ENCODE results near the gene NRL.
A peak's percentile ranks its signal among the peaks of the same experiment; 100 is the strongest.
"Not testable (repeated sequence)": the region's sequence is repeated elsewhere in the genome, so short reads cannot be mapped to it uniquely, and the experiment has no call there.

The NRL gene

GRCh38 chr14:24051789-24052655, 62.7 kb downstream of the NRL start, which contains the start of gene CARMIL3:
Gene CARMIL3 (plus strand): TSS chr14:24052009. CDS start chr14:24052154, 145 bp downstream.
- peak; percentile 46 for DNase-seq (ENCODE audit: low read depth)

GRCh38 chr14:24051176-24051788, 63.5 kb downstream of the NRL start:
- DNase-seq (ENCODE audit: low read depth), result no peak

GRCh38 chr14:24050753-24051152, 64.0 kb downstream of the NRL start:
- DNase-seq (ENCODE audit: low read depth), result not testable (repeated sequence)

GRCh38 chr14:24049002-24049401, 65.7 kb downstream of the NRL start:
- DNase-seq (ENCODE audit: low read depth), result not testable (repeated sequence)

- no peak for DNase-seq (ENCODE audit: low read depth)
Observed at GRCh38 chr14:24042746-24043145, 72.0 kb downstream of the NRL start.

GRCh38 chr14:24040692-24041091, 74.1 kb downstream of the NRL start:
- no peak for DNase-seq (ENCODE audit: low read depth)

GRCh38 chr14:24038686-24039085, 76.1 kb downstream of the NRL start:
- no peak for DNase-seq (ENCODE audit: low read depth)

- no peak for DNase-seq (ENCODE audit: low read depth)
Observed at GRCh38 chr14:24037658-24038037, 77.1 kb downstream of the NRL start.

GRCh38 chr14:24036963-24037657, 77.6 kb downstream of the NRL start:
- not testable (repeated sequence) for DNase-seq (ENCODE audit: low read depth)

- DNase-seq (ENCODE audit: low read depth), result peak; percentile 49
Observed at GRCh38 chr14:24036169-24036962, 78.4 kb downstream of the NRL start.

GRCh38 chr14:24035769-24036168, 79.0 kb downstream of the NRL start:
- DNase-seq (ENCODE audit: low read depth), result not testable (repeated sequence)

GRCh38 chr14:24032727-24033418, 81.9 kb downstream of the NRL start:
- no peak for DNase-seq (ENCODE audit: low read depth)

GRCh38 chr14:24031331-24031730, 83.4 kb downstream of the NRL start:
- not testable (repeated sequence) for DNase-seq (ENCODE audit: low read depth)

- not testable (repeated sequence) for DNase-seq (ENCODE audit: low read depth)
Observed at GRCh38 chr14:24029687-24030086, 85.1 kb downstream of the NRL start.

Measured in activated T-cell treated with anti-CD3 and anti-CD28 coated beads for 1 hour (primary cell).